Left lobe of liver (tissue), 2 donors: Measurements from ENCODE around the gene PPP1R14D. TPM values are rescaled to one million over a fixed set of nuclear protein-coding genes. Genes with fewer than 3 reads are reported as not detected.

Experiments
- ATAC-seq: fragments of 200-7000 bp; cut with Tn5 transposase; one replicate; pipeline ENCODE4 v1.9.1; 2020; ENCODE audit warnings: mild to moderate bottlenecking, moderate library complexity
- DNase-seq: peaks from one replicate; pipeline ENCODE4 v3.0.0-alpha.2; 2020; ENCODE audit warnings: low spot score
- total RNA-seq: library from RNA; stranded (reverse); gene quantifications from one replicate; pipeline ENCODE4 v1.2.1, GENCODE V29; 2021
- donor health status: DM: no; HTN: no; CAD: no; lungs with moderate emphysema.
- donor health status: DM: no; HTN: yes; CAD: no.

Gene PPP1R14D
- total RNA-seq, 1 donor from 2014 or later, result not detected

DNA sequence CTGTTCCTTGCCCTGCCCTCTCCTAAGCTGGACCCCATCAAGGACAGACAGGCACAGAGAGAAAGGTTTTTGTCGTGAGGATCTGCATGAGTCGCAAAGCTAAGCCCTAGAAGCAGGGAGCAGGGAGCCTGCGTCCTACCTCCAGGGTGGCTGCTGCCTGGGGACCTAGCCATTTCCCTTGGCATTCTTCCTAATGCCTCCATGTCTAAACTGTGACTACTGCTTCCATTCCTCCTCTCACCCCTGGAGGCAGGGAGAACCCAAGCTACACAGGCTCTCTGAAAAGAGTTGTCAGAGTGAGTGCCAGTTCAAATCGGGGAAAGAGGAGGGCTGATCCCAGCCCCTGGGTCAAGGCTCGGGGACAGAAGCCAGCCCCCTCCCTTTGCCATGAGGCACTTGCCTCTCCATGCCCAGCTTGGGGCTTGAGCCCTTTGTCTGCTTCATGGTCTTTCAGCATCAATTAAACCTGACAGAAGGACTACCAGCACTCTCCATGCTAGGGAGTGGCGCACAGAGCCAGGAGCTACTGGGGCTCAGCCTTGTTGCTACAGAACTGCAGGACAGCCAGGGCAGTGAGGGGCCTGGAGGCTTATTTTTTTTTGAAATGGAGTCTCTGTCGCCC, 62.2 kb downstream of the PPP1R14D start:
- no peak for DNase-seq
- ATAC-seq, result no peak

Other genes starting within 250 kb of the PPP1R14D start
- 1.7 TPM for gene KNL1, start 234.5 kb downstream of the PPP1R14D start, total RNA-seq
- 0.38 TPM for gene RAD51, start 133.5 kb downstream of the PPP1R14D start, total RNA-seq
- 47.3 TPM for gene RMDN3, start 73.5 kb downstream of the PPP1R14D start, total RNA-seq
- 106 TPM for gene GCHFR, start 64.6 kb downstream of the PPP1R14D start, total RNA-seq
- gene C15orf62, start 58.7 kb downstream of the PPP1R14D start, total RNA-seq, result 1.0 TPM
- gene ZFYVE19, start 21.6 kb downstream of the PPP1R14D start, total RNA-seq, result 19.9 TPM
- gene DNAJC17, start 21.2 kb downstream of the PPP1R14D start, total RNA-seq, result 31.3 TPM
- gene SPINT1, start 15.3 kb upstream of the PPP1R14D start, total RNA-seq, result 1.6 TPM
- gene RHOV, start 45.5 kb upstream of the PPP1R14D start, total RNA-seq, result not detected
- gene VPS18, start 65.7 kb upstream of the PPP1R14D start, total RNA-seq, result 10.3 TPM
- gene DLL4, start 100.6 kb upstream of the PPP1R14D start, total RNA-seq, result 3.7 TPM
- 1.1 TPM for gene CHAC1, start 124.8 kb upstream of the PPP1R14D start, total RNA-seq